Upper lobe of left lung (tissue), 6 donors: Measurements from ENCODE around the gene LIME1. TPM values are rescaled to one million over a fixed set of nuclear protein-coding genes. Genes with fewer than 3 reads are reported as not detected.

Source experiments
- ATAC-seq, 2 donors: fragments of 200-7000 bp; cut with Tn5 transposase; one replicate each; pipeline ENCODE4 v1.9.1; 2022; ENCODE audit warnings: mild to moderate bottlenecking in 2 of 2, moderate library complexity in 2 of 2; ENCODE audit not compliant: low FRiP score in 2 of 2
- DNase-seq, 2 donors: peaks; one replicate each; pipeline ENCODE4 v3.0.0-alpha.2; 2019 to 2020
- H3K27ac ChIP-seq, 4 donors: fragments of 200-600 bp; sonication (generic); one replicate each; pipeline ENCODE4 v1.5.1; 2016 to 2019
- H3K27me3 ChIP-seq, 4 donors: fragments of 200-600 bp; sonication (generic); one replicate each; pipeline ENCODE4 v1.5.1; 2017 to 2019
- H3K36me3 ChIP-seq, 4 donors: fragments of 200-600 bp; sonication (generic); one replicate each; pipeline ENCODE4 v1.5.1; 2016 to 2019
- H3K4me1 ChIP-seq, 4 donors: fragments of 200-600 bp; sonication (generic); one replicate each; pipeline ENCODE4 v1.5.1; 2018 to 2019
- H3K4me3 ChIP-seq, 4 donors: fragments of 200-600 bp; sonication (generic); one replicate each; pipeline ENCODE4 v1.5.1; 2017 to 2019; ENCODE audit warnings: mild to moderate bottlenecking in 2 of 4, moderate library complexity in 1 of 4
- H3K9me3 ChIP-seq, 4 donors: fragments of 200-600 bp; sonication (generic); one replicate each; pipeline ENCODE4 v1.5.1; 2018 to 2019
- CTCF ChIP-seq, 6 experiments: fragments of 450-650 bp in 4 of 6; fragments of 200-600 bp in 2 of 6; sonication (generic) in 2 of 6; IDR thresholded peaks; one replicate each; pipeline ENCODE4 v1.5.1; 2016 to 2019; ENCODE audit warnings: antibody characterized with exemption in 6 of 6
- EP300 ChIP-seq, 4 donors: sonication (generic); formaldehyde crosslinking; IDR thresholded peaks; one replicate each; pipeline ENCODE4 v1.5.1; 2017; ENCODE audit warnings: antibody characterized with exemption in 4 of 4, control low read depth in 2 of 4
- POLR2A ChIP-seq, 4 donors: fragments of 450-650 bp; IDR thresholded peaks; one replicate each; pipeline ENCODE4 v1.5.1; 2016 to 2017; ENCODE audit warnings: antibody characterized with exemption in 4 of 4, mild to moderate bottlenecking in 2 of 4
- POLR2AphosphoS5 ChIP-seq, 2 donors: sonication (generic); formaldehyde crosslinking; IDR thresholded peaks; one replicate each; pipeline ENCODE4 v1.5.1; 2017; ENCODE audit warnings: antibody characterized with exemption in 2 of 2
- WGBS, 2 donors: methylation state at CpG; one replicate each; pipeline ENCODE4 v1.1.5; 2017 to 2018; 5-methylcytosine and 5-hydroxymethylcytosine counted together
- total RNA-seq, 6 donors: library from RNA; depleted of rRNA in 4 of 6; stranded (reverse); fragments of >200 nt in 4 of 6; gene quantifications; one replicate each; pipeline versions ENCODE4 v1.1.0 to v1.2.1, GENCODE V29; 2016 to 2021
- donor health status: DM: no; HTN: no; CAD: no; lungs with moderate emphysema.
- donor health status: DM: no; HTN: yes; CAD: no; lungs with severe emphysema.

LIME1 gene
- total RNA-seq, 6 donors from 2014 or later = 12.4 to 51.3 (median 15.3) TPM

GRCh38 chr20:63693083-63693732 lies 43.3 kb upstream of the LIME1 start:
- DNase-seq (no peak), ATAC-seq (no peak)
- Histone ChIP-seq H3K4me1 (peaks cover 37 to 64% (median 48%) of the 10 kb centered on the region in 4 donors), H3K4me3 (no peak overlapping the region), H3K27me3 (no peaks in the 10 kb centered on the region), H3K36me3 (peaks cover 0 to 38% (median 4%) of the 10 kb centered on the region in 4 donors), H3K27ac (peak overlapping the region in 3 of 4 donors; percentile 51 to 96 (median 90)), H3K9me3 (no peaks in the 10 kb centered on the region)
- WGBS, 2 donors = 85 to 100% methylated on average over 1 to 10 of the region's 10 CpGs
- no peak for TF ChIP-seq EP300 (IDR thresholded peaks at IDR 0.05)
- TF ChIP-seq CTCF (IDR thresholded peaks at IDR 0.05) = no peak
- TF ChIP-seq POLR2A (IDR thresholded peaks at IDR 0.05) = no peak
- no peak for TF ChIP-seq POLR2AphosphoS5 (IDR thresholded peaks at IDR 0.05)

DNA sequence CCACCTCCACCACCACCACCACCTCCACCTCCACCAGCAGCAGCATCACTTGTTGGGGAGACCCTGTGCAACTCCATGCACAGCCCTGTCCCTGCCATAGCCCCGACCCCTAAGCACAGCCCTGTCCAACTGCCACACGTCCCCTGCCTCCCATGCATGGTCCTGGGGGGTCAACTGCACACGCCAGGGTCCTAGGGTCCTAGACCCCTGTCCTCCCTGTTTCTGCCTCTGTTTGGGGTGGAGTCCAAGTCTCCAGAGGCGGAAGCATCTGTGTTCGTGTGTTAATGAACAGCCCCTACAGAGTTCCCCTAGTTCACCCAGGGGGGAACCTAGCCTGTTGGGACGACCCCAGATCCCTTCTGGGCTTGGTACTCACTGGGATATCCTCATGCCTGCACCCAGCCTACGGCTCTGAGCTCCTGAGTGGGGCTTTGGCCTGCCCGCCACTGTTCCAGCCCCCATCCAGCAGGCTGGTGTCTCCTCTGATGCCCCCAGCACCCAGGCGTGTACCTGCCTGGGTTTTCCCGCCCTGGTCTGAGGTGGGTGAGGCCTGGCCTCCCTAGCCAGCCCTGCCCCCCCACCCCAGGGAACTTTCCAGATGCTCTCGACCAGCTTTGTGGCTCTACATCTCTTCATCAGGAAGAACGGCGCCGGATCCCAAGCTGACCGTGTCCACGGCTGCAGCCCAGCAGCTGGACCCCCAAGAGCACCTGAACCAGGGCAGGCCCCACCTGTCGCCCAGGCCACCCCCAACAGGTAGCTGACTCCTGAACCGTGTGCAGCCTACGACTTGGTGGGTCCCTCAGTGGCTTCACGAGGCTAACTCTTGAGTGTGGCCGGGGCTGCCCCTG lies 42.5 kb upstream of the LIME1 start:
- Histone ChIP-seq H3K27ac (no peak overlapping the region), H3K4me3 (no peak overlapping the region), H3K4me1 (peaks cover 36 to 64% (median 45%) of the 10 kb centered on the region in 4 donors), H3K36me3 (peaks cover 0 to 40% (median 4%) of the 10 kb centered on the region in 4 donors), H3K27me3 (no peaks in the 10 kb centered on the region), H3K9me3 (no peaks in the 10 kb centered on the region)
- TF ChIP-seq POLR2AphosphoS5 (IDR thresholded peaks at IDR 0.05) (no peak), CTCF (IDR thresholded peaks at IDR 0.05) (no peak), POLR2A (IDR thresholded peaks at IDR 0.05) (no peak), EP300 (IDR thresholded peaks at IDR 0.05) (no peak)
- peak in 1 of 2 donors; percentile 63 for DNase-seq
- no peak for ATAC-seq
- WGBS, 2 donors = 91 to 96% methylated on average over 6 to 21 of the region's 21 CpGs

GRCh38 chr20:63694584-63695423 lies 41.7 kb upstream of the LIME1 start:
- no peak for TF ChIP-seq POLR2AphosphoS5 (IDR thresholded peaks at IDR 0.05)
- no peak for TF ChIP-seq EP300 (IDR thresholded peaks at IDR 0.05)
- no peak for TF ChIP-seq CTCF (IDR thresholded peaks at IDR 0.05)
- no peak for TF ChIP-seq POLR2A (IDR thresholded peaks at IDR 0.05)
- 93 to 97% methylated on average over 15 to 34 of the region's 37 CpGs for WGBS, 2 donors
- ATAC-seq (no peak), DNase-seq (peak in 1 of 2 donors; percentile 85)
- no peaks in the 10 kb centered on the region for H3K27me3 ChIP-seq
- peaks cover 39 to 62% (median 45%) of the 10 kb centered on the region in 4 donors for H3K4me1 ChIP-seq
- peaks cover 0 to 40% (median 6%) of the 10 kb centered on the region in 4 donors for H3K36me3 ChIP-seq
- no peak overlapping the region for H3K27ac ChIP-seq
- no peak overlapping the region for H3K4me3 ChIP-seq
- no peaks in the 10 kb centered on the region for H3K9me3 ChIP-seq

DNA sequence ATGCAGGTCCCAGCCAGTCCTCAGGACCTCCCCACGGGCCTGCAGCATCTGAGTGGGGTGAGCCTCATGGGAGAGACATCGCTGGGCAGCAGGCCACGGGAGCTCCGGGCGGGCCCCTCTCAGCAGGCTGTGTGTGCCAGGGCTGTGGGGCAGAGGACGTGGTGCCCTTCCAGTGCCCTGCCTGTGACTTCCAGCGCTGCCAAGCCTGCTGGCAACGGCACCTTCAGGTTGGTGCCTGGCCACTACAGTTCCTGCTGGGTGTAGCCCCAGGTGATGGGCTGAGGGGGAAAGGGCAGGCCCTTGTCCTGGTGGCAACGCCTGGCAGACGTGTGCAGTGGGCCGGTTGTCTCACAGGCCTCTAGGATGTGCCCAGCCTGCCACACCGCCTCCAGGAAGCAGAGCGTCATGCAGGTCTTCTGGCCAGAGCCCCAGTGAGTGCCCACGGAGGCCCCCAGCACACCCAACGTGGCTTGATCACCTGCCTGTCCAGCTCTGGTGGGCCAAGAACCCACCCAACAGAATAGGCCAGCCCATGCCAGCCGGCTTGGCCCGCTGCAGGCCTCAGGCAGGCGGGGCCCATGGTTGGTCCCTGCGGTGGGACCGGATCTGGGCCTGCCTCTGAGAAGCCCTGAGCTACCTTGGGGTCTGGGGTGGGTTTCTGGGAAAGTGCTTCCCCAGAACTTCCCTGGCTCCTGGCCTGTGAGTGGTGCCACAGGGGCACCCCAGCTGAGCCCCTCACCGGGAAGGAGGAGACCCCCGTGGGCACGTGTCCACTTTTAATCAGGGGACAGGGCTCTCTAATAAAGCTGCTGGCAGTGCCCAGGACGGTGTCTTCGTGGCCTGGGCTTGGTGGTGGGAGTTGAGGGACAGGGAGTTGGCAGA lies 40.8 kb upstream of the LIME1 start:
- peak in 1 of 2 donors; percentile 77 for DNase-seq
- WGBS, 2 donors = 72 to 91% methylated on average over 7 of the region's 25 CpGs
- Histone ChIP-seq H3K9me3 (no peaks in the 10 kb centered on the region), H3K4me1 (peaks cover 39 to 60% (median 45%) of the 10 kb centered on the region in 4 donors), H3K4me3 (no peak overlapping the region), H3K27me3 (no peaks in the 10 kb centered on the region), H3K27ac (peak overlapping the region; percentile 2 to 77 (median 42)), H3K36me3 (peaks cover 0 to 38% (median 10%) of the 10 kb centered on the region in 4 donors)
- TF ChIP-seq POLR2AphosphoS5 (IDR thresholded peaks at IDR 0.05) (no peak), POLR2A (IDR thresholded peaks at IDR 0.05) (peak in 1 of 4 donors; percentile 1), CTCF (IDR thresholded peaks at IDR 0.05) (no peak)
- no peak for ATAC-seq
